ENCODE results near the gene IQSEC1. TPM values are rescaled to one million over a fixed set of nuclear protein-coding genes. Genes with fewer than 3 reads are reported as not detected.
A peak's percentile ranks its signal among the peaks of the same experiment; 100 is the strongest.

Gene IQSEC1
- total RNA-seq, 1 donor, result 22.1 TPM

- Histone ChIP-seq H3K27ac (ENCODE audit: low read depth, low read length) (no peak overlapping the region), H3K4me3 (ENCODE audit: insufficient read depth, low read length) (no peak overlapping the region), H4K20me1 (ENCODE audit: insufficient read depth, low read length) (peaks cover 2% of the 10 kb centered on the region), H3K27me3 (ENCODE audit: insufficient read depth, low read length) (peaks cover 35% of the 10 kb centered on the region), H2AFZ (ENCODE audit: low read length) (no peak overlapping the region), H3K36me3 (ENCODE audit: insufficient read depth, low read length) (no peaks in the 10 kb centered on the region), H3K9me3 (ENCODE audit: low read depth, low read length) (no peaks in the 10 kb centered on the region), H3K4me2 (ENCODE audit: insufficient read depth, low read length) (peak overlapping the region; percentile 28), H3K79me2 (ENCODE audit: insufficient read depth, low read length) (no peaks in the 10 kb centered on the region), H3K4me1 (ENCODE audit: insufficient read depth, low read length) (peaks cover 18% of the 10 kb centered on the region)
- no peak for TF ChIP-seq CTCF (IDR thresholded peaks at IDR 0.05; ENCODE audit: extremely low read depth, low read depth, low read length)
- peak; percentile 98 for DNase-seq (ENCODE audit: insufficient read length, low spot score, missing footprints)
Observed at GRCh38 chr3:13080591-13080990, 7.4 kb upstream of the IQSEC1 start.

- Histone ChIP-seq H3K36me3 (ENCODE audit: insufficient read depth, low read length) (no peaks in the 10 kb centered on the region), H3K4me1 (ENCODE audit: insufficient read depth, low read length) (peaks cover 18% of the 10 kb centered on the region), H3K4me3 (ENCODE audit: insufficient read depth, low read length) (no peak overlapping the region), H3K4me2 (ENCODE audit: insufficient read depth, low read length) (no peak overlapping the region), H3K27ac (ENCODE audit: low read depth, low read length) (no peak overlapping the region), H3K27me3 (ENCODE audit: insufficient read depth, low read length) (peaks cover 40% of the 10 kb centered on the region), H3K9me3 (ENCODE audit: low read depth, low read length) (no peaks in the 10 kb centered on the region), H3K79me2 (ENCODE audit: insufficient read depth, low read length) (no peaks in the 10 kb centered on the region), H4K20me1 (ENCODE audit: insufficient read depth, low read length) (peaks cover 2% of the 10 kb centered on the region), H2AFZ (ENCODE audit: low read length) (no peak overlapping the region)
- DNase-seq (ENCODE audit: insufficient read length, low spot score, missing footprints), result no peak
- no peak for TF ChIP-seq CTCF (IDR thresholded peaks at IDR 0.05; ENCODE audit: extremely low read depth, low read depth, low read length)
Observed at GRCh38 chr3:13080026-13080425, 6.8 kb upstream of the IQSEC1 start.

DNA sequence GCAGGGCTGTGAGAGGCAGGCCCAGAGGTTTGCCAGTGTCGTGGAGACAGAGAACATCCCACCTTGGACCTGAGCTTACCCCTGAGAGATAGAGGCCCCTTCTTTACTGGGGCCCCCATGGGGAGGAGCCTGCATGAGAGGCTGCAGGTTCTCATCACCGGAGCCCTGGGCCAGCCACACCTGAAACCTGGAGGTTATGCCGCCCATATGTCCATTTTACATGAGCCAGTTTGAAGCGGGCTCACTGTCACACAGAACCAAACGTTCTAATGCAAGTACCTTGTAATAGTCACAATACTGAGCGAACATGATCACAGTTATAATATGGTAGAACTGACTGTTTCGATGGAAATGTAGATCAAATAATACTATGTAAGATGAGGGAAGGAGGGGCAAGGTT lies 6.3 kb upstream of the IQSEC1 start:
- no peaks in the 10 kb centered on the region for H3K36me3 ChIP-seq (ENCODE audit: insufficient read depth, low read length)
- H3K79me2 ChIP-seq (ENCODE audit: insufficient read depth, low read length), result no peaks in the 10 kb centered on the region
- H3K4me3 ChIP-seq (ENCODE audit: insufficient read depth, low read length), result no peak overlapping the region
- no peak overlapping the region for H3K4me2 ChIP-seq (ENCODE audit: insufficient read depth, low read length)
- H3K9me3 ChIP-seq (ENCODE audit: low read depth, low read length), result no peaks in the 10 kb centered on the region
- no peak overlapping the region for H3K27ac ChIP-seq (ENCODE audit: low read depth, low read length)
- peaks cover 2% of the 10 kb centered on the region for H4K20me1 ChIP-seq (ENCODE audit: insufficient read depth, low read length)
- H2AFZ ChIP-seq (ENCODE audit: low read length), result no peak overlapping the region
- no peak for TF ChIP-seq CTCF (IDR thresholded peaks at IDR 0.05; ENCODE audit: extremely low read depth, low read depth, low read length)
- peaks cover 18% of the 10 kb centered on the region for H3K4me1 ChIP-seq (ENCODE audit: insufficient read depth, low read length)
- H3K27me3 ChIP-seq (ENCODE audit: insufficient read depth, low read length), result peaks cover 45% of the 10 kb centered on the region
- DNase-seq (ENCODE audit: insufficient read length, low spot score, missing footprints), result no peak

- H4K20me1 ChIP-seq (ENCODE audit: insufficient read depth, low read length), result peaks cover 2% of the 10 kb centered on the region
- no peaks in the 10 kb centered on the region for H3K79me2 ChIP-seq (ENCODE audit: insufficient read depth, low read length)
- H3K36me3 ChIP-seq (ENCODE audit: insufficient read depth, low read length), result no peaks in the 10 kb centered on the region
- H3K27me3 ChIP-seq (ENCODE audit: insufficient read depth, low read length), result peaks cover 50% of the 10 kb centered on the region
- H3K27ac ChIP-seq (ENCODE audit: low read depth, low read length), result no peak overlapping the region
- TF ChIP-seq CTCF (IDR thresholded peaks at IDR 0.05; ENCODE audit: extremely low read depth, low read depth, low read length), result no peak
- no peaks in the 10 kb centered on the region for H3K9me3 ChIP-seq (ENCODE audit: low read depth, low read length)
- DNase-seq (ENCODE audit: insufficient read length, low spot score, missing footprints), result no peak
- peaks cover 18% of the 10 kb centered on the region for H3K4me1 ChIP-seq (ENCODE audit: insufficient read depth, low read length)
- H3K4me2 ChIP-seq (ENCODE audit: insufficient read depth, low read length), result no peak overlapping the region
- H3K4me3 ChIP-seq (ENCODE audit: insufficient read depth, low read length), result no peak overlapping the region
- H2AFZ ChIP-seq (ENCODE audit: low read length), result no peak overlapping the region
Observed at GRCh38 chr3:13079051-13079450, 5.8 kb upstream of the IQSEC1 start.
